HG03457 (cell line): Measurements from ENCODE around the gene ADAMTSL1.

Experiments used
- ATAC-seq: cut with Tn5 transposase; IDR thresholded peaks from one replicate; pipeline ENCODE4 v1.9.1; 2021; ENCODE audit warnings: moderate number of reproducible peaks; ENCODE audit not compliant: unreplicated experiment

Gene ADAMTSL1

DNA sequence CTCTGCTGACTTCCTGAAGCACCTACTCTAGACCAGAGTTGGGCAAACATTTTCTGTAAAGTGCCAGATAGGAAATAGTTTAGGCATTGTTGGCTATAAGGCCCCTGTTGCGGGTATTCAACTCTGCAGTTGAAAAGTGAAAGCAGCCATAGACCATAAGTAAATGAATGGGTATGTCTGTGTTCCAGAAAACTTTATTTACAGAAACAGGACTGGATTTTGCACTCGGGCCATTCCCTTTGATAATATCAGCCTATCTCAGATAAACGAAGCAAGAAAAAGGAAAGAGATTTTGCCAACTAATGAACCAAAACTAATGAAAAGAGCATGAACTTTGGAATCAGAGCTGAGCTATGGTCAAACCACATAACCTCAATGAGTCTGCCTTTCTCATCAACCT lies 374.7 kb downstream of the ADAMTSL1 start:
- no peak for ATAC-seq

DNA sequence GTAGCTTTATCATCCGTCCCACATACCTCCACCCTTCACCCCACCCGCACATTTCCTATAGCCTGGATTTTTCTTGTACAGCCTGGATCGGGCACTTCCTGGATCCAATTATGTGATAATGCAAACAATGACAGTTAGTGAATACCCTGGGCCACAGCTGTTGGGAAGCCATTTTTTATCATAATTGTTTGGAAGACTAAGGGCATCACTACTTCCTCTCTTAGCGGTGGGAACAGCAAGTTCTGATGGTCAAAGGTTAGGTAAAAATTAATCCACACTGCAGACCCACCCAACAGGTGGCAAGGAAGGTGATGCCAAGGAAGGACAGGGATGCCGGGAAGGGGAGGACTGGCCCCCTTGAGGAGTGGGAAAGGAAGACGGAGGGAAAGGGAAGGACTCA lies 375.3 kb downstream of the ADAMTSL1 start:
- ATAC-seq: no peak

DNA sequence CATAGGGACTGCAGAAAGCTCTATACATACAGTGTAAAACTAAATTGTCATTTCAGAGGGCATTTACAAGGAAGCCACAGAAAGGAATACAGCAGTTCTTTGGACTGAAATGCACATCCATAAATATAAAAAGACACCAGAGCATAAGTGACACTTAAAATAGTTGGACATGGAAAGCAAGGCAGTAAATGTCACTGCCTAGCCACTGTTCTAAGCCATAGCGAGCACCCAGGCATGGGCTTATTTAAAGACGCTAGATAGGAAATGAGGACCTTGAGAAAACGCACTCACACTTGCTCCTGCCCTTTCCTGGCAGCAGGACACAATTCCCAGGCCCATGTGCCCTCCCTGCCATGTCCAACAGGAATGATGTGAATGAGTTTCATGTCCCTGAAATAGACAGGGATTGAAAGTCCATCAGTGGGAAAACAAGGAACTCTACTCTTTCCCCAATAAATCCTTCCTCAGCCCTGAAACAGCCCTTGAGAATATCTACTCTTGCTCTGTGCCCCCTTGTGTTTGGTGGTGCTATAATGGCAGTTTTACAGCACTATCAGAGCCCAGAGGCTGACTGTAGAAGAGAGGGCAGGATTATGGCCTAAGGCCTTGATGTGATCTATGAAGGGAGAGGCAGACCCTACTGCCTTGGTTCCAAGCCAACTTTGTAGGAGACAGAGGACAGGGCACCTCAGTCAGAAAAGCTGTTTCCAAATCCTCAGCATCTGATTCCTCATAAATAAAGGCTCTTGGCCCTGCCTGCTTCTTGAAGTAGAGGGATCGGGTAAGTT lies 376.1 kb downstream of the ADAMTSL1 start:
- ATAC-seq: no peak

DNA sequence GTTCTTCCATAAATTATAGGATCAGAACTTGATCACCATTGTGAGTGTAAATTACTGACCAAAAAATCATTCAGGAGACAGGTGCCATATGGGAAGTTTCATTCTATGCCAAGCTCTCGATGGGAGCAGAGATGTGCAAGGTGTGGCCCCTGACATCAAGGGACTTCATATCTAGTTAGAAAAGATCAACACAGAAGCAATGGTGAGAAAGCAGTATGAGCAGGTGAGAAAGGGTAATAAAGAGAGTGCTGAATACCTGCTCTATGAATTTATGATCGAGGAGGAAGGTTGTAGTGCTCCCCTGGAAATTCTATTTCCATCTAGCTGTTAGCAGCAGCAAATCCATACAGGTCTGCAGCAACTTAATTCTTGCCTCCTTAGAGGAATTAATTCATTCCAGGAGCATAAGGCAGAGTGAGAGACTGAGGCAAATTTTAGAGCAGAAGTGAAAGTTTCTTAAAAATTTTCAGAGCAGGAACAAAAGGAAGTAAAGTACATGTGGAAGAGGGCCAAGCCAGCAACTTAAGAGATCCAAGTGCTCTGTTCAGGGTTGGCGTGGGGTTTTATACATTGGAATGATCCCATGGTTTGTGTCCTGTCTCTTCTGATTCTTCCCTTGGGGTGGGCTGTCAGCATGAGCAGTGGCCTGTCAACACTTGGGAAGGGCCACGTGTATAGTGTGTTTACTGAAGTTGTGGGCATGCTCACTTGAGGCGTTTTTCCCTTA lies 377.3 kb downstream of the ADAMTSL1 start:
- no peak for ATAC-seq

DNA sequence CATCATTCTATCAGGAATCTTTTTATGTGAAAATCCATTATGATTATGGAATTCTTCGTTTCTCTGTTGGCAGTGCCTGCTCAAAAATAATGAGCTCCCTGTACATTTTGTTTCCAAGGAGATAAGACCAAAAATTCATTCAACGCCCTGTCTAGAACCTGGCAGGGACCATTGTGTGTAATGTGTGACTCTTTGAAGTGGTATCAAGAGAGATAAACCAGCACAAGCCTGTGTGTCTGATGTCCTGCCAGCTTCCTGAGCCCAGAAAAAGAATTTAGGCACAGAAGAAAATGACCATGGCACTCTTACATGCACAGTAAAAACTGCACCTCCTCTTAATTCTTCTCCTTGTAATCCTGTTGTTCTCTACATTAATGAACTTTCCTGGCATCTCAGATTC lies 381.7 kb downstream of the ADAMTSL1 start:
- no peak for ATAC-seq

DNA sequence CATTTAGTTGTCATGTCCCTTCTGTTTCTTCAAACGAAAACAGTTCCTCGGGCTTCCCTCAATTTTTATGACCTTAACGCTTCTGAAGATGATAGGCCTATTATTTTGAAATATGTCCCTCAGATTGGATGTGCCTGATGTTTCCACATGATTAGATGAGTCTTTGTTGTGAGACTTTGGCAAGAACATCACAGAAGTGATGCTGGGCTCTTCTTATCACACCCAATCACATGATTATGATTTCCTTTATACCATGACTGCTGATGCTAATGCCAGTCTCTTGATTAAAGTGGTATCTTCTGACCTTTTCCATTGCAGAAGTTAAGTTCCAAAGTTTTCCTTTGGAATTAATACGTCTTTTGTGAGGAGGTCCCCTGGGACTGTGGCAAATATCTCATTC lies 383.4 kb downstream of the ADAMTSL1 start:
- no peak for ATAC-seq

DNA sequence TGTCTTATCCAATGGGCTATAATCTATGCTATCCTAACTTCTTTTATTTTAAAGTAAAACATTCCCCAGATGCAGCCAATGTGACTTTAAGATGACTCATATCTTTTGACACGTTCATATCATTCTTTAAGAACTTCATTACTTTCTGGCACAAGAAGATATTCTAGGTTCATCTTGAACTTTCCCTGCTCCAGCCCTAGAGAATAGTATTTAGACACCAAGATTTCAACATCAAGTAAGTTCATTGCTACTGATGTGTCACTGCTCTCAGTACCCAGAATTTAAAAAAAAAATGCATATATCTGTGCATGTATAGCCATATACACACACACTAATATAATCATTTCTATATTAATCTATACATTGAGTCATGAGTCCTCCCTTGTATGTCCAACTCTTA lies 383.8 kb downstream of the ADAMTSL1 start:
- no peak for ATAC-seq

DNA sequence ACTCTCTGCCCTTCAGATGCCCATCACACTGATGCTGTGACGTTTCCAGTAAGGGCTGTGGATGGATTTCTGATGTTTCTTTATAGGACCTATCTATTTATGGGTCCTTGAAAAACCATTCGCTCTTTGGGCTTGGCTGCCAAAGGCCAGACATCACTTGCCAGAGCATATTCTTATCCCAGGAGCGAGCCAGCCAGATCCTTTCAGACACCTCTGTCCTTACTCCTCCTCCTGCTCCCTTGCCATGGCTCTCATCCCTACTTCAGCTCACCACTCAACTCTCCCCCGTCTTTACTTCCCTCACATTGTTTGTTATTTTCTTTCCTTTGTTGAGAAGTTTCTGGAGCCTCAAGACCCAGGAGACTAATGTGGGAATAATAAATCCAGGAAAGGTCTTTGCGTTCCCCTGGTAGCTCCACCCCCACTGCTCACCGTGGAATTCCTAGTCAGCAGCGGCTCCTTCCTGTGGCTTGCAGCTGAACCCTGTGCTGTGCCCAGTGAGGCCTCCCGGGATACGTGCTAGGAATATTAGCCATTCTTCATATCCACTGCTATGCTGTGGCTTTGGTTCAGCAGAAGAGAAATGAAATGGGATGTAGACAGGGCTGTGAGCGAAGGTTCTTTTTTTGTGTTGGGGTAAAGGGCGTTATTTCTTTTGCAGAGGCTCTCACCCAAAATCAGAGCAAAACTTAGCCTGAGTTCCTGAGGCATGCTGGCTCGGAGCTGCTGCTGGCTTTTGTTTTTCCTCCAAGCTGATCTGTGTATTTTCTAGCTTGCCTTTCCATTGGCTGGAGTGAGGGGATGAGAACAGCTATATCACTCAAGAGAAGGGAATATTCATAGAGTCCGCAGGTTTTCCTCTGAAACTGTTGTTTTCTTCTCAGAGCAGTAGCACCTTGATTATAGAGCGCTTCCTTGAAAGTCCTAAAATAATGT lies 387.9 kb downstream of the ADAMTSL1 start:
- no peak for ATAC-seq

DNA sequence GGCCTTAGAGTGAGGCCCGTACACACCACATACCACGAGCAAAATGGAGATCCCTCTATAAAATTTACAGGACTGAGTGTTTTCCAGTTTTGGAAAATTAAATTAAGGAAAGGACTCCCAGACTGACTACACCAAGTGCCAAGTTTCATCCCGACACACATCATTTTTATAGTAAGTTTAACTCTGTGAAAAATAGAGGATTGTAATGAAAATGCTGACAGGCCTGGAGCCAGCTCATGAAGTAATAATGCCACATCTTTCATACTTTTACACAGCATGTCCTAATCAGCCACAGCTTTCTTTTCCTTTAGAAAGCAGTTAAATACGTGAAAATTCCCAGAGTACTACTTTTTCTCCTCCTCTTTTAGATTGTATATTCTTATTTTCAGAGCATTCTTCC lies 389.8 kb downstream of the ADAMTSL1 start:
- ATAC-seq: no peak

DNA sequence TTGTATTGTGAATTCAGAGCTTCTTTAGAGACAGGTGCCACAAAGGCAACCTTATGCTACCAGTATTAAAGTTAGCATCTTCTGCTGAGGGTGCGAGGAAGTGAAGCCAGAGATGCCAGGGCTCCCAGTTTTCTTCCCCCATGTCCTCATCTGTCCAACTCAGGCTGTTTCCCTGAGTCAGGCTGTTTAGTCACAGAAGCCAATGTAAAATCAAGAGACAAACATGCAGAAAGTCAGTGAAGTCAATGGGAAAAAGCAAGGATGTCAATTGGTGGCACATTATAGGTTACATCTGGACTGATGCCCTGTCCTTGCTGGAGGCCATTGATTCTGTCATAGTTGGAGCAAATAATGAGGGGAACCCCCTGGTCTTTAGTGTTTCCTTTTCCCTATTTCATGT lies 390.6 kb downstream of the ADAMTSL1 start:
- no peak for ATAC-seq

DNA sequence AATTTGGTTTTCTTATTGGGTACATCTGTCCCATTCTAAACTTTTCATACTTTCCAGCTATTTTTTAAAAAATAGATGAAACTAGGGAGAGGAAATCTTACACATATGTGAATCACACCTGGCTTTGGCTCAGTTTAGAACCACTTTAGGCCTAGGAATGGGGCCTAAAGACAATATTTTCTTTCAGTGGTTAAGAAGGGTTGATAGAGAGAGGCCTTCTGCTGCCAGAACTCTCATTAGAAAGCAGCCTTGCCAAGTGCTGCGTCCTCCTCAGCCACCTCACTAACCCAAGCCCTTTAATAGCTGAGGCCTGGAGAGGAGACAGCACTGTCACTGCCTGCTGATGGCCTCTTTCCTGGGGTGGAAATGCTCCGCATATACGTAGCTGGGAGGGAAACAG lies 391.6 kb downstream of the ADAMTSL1 start:
- no peak for ATAC-seq

DNA sequence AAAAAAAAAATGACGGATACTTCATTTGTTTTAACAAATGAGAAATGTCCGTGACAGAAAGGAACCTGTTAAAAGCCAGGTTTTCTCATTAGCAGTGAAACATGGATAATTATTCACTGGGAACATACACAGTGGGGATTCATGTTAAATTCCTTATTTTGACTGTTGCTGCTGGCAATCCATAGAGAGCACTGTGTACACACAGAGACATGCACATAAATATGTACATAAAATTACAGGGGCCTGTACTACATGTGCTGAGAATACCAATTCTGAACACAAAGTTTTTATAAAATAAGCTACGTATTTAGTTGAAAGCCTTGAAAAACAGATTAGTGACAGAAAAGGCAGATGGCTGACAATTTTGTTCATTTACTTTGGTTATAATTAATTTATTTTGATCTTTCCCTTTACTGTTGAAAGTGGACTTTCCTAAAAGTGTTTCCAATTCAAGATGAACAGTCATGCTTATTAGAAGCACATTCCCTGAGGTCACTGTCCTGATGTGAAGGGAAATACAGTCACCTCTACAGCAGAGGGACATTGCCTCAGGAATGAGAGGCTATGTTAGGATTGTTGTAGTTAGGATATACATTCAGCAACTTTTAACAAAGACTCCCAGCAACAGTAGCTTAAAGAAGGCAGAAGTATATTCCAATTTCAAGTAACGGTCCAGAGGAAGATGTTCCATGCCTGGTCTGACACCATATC lies 392.3 kb downstream of the ADAMTSL1 start:
- ATAC-seq: no peak

DNA sequence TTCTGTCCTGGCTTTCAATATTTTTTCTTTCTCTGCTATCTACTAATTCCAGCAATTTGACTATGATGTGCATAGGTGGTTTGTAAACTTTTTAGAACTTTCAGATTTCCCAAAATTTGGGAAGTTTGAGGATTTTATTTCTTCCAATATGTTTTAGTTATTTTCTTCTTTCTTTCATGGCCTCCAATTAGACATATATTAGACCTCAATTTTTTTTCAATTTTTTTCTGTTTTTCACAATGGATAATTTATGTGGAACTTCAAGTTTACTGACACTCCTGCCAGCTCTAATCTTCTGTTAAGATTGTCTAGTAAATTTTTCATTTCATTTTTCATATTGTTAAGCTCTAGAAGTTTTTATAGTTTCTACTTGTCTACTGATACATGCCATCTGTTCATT lies 395.8 kb downstream of the ADAMTSL1 start:
- no peak for ATAC-seq

DNA sequence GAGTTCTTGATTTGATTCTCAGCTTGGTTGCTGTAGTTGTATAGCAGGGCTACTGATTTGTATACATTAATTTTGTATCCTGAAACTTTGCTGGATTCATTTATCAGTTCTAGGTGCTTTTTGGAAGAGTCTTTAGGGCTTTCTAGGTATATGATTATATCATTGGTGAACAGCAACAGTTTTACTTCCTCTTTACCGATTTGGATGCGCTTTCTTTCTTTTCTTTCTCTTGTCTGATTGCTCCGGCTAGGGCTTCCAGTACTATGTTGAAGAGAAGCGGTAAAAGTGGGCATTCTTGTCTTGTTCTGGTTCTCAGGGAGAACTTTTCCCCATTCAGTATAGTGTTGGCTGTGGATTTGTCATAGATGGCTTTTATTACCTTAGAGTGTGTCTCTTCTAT lies 400.1 kb downstream of the ADAMTSL1 start:
- no peak for ATAC-seq

DNA sequence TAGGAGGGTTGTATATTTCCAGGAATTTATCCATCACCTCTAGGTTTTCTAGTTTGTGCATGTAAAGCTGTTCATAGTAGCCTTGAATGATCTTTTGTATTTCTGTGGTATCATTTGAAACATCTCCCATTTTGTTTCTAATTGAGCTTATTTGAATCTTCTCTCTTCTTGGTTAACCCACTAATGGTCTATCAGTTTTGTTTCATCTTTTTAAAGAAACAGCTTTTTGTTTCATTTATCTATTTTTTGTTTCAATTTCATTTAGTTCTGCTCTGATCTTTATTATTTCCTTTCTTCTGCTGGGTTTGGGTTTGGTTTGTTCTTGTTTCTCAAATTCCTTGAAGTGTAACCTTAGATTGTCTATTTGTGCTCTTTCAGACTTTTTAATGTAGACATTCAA lies 401.0 kb downstream of the ADAMTSL1 start:
- ATAC-seq: peak; percentile 62

DNA sequence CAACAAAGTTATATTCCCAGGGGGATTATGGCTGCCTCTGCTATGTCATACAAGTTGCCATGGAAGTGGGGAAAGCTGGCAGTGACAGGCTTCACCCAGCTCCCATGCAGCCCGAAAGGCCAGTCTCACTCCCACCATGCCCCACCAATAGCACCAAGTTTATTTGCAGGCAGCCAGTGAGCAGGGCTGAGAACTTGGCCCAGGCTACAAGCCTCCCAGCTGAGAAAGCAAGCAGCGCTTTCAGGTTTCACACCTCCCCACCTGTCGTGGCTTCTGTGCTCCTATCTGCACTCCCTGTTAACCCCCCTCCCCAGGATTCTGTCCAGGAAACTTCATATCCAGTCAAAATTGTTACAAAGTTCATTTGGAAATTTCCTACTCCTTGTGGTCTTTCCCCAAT lies 404.0 kb downstream of the ADAMTSL1 start:
- ATAC-seq: no peak

DNA sequence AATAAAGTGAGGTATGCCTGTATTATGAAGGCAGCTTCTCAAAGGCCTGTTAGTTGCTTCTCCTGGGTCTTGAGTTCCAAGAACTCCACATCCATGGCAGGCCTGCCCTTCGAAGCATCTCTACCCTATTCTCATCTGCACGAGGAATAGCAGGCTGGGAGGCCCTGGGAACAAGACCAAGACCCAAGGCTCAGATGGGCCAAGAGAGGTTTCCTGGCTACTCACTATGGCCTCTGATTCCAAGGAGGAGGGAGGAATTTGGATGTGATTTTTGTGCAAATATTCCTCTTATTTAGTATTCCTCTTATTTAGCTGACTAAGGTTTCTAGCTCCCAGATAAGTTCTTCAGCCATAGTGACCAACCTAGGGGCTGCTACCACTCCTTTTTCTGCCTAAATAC lies 407.8 kb downstream of the ADAMTSL1 start:
- no peak for ATAC-seq

DNA sequence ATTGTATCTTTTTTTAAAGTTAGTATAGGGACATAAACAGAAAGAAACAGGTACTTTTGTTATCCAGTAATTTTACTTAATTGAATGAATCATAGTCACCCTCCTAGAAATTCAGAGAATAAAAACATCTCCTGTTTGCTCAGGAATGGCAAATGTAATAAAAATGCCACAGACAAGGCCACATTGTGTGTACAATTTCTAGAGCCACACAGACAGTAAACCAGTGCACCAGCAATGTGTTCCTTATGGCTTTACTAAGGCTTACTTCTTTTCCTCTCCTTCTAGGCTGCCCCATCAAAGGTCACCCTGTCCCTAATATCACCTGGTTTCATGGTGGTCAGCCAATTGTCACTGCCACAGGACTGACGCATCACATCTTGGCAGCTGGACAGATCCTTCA lies 413.6 kb downstream of the ADAMTSL1 start:
- ATAC-seq: no peak

DNA sequence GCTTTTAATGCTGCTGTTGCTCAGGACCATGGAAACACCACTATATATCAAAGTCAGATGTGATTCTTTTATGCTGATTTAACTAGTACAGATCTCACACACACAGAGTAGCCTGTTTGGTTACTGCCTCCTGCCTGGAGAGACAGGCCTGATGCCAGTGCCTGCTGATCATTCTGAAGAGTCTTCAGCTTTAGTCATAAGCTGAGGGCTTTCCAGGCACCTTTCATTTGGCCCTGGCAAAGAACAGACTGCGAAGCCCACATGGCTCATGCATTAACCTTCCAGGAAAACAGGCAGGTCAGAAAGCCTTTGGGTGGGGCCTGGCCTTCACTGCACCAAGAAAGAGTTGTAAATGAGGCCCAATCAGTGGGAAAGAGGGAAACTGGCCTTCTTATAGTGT lies 414.3 kb downstream of the ADAMTSL1 start:
- no peak for ATAC-seq

DNA sequence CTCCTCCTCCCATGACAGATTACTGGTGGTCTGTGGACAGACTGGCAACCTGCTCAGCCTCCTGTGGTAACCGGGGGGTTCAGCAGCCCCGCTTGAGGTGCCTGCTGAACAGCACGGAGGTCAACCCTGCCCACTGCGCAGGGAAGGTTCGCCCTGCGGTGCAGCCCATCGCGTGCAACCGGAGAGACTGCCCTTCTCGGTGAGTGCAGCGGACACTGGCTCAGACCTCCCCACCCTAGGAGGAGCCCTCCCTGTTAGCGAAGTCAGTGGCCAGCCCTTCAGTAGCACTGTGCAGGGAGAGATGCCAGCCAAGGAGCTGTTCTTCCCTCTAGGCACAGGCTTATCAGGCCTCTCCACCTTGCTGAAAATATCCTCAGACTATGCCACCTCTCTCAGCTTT lies 415.6 kb downstream of the ADAMTSL1 start:
- no peak for ATAC-seq

DNA sequence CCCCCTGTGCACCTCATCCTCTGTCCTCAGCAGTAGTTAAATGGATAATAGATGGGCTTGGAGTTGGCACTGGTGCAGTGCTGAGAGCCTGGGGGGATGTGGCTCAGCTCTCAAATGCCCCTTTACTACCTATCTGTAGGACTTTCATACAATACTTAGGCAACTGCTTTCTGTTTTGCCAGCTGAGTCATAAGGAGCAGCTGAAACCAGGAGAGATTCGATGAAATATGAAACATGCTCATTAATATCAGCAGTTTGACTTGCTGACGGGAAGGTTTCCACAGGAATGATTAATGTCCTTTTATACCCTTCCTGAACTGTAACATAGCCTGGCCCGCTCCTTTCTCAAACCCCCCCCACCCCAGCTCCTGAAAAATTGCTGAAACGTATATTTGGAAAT lies 416.4 kb downstream of the ADAMTSL1 start:
- peak; percentile 74 for ATAC-seq
